IPS-NIHi7 (cell line): Measurements from ENCODE around the gene PTH1R.
A peak's percentile ranks its signal among the peaks of the same experiment; 100 is the strongest.

ENCODE experiments used
- DNase-seq: peaks from one replicate; pipeline ENCODE4 v3.0.0; 2012; ENCODE audit warnings: mixed read lengths; ENCODE audit errors: extremely low spot score

PTH1R gene

DNA sequence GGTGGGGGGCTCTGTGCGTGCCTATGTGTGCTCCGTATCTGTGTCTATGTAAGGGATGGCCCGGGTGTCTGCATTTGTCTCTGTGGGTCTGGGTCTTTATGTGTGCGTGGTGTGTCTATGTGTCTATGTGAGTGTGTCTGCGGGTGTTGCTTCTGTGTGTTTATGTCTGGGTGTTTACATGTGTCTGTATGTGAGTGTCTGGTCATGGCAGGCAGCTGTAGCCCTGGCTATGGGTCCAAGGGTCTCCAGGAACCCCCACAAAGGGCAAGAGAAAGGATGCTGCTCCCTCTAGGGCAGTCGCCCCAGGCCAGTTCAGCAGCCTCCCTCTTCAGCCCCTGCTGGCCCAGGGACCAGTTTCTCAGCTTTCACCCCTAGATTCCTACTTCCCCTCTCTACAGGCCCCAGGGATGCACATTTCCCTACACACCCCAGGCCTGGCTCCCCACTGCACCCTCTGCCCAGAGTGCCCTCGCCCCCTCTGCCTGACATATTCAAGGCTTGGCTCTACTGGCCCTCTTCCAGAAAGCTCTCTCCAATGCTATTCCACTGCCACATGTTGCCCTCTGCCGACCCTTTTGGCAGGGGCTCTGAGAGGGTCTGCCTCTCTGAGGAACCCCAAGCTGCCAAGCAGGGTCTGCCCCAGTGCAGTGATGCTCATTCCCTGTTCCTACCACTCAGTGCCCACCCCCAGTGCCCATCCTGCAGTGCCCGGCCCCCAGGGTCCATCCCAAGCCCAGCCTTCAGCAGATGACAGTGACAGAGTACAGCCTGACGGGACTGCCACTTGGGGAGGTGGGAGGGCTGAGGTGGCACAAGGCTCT is 13.2 kb upstream of the PTH1R start:
- no peak for DNase-seq

DNA sequence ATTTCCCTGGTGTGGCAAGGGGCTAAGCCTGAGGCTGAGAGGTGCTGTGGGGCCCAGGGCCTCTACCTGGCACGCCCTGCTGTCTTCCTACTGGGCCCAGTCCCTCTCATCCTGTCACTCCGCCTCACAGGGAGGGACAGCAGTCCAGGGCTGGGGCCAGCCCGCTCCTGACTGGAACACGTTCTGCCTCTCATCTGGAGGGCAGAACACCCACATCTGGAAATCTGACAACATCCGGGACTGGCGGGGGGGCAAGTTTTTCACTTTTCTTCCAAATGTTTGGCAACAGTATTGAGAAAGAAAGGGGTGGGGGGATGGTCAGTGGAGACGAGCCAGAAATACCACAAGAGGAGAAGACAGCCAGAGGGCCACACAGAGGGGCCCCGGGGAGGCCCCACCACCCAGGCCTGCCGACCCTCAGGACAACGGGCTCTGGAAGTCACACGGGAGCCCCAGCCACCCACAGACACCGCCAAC is 12.5 kb upstream of the PTH1R start:
- no peak for DNase-seq

- DNase-seq, result no peak
These were observed 12.0 kb upstream of the PTH1R start for GRCh38 chr3:46865546-46865945.

DNA sequence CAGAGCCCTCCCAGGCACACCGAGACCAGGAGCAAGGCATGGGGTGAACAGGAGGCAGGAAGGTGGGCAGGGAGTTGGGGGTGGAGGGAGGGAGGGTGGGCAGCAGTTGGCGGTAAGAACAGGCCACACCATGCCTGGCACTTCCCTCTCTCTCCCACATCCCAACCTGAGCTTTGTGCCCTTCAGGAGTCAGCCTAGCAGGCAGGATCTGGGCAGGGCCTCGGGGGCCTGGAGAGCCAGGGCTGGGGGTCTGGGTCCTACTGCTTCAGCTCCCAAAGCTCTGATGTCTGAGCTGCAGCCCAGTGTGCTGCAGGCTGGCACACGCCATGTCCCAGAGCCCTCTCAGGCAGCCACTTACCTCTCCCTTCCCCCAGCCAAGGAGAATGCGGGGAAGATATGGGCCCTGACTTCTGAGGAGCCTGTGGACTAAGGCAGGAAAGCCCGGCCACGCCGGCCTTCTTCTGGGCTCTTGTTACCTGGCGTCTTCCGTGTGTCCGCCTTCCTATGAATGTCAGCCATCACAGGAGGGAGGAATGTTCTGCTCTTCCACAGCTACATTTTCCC is 11.4 kb upstream of the PTH1R start:
- DNase-seq, result no peak

DNA sequence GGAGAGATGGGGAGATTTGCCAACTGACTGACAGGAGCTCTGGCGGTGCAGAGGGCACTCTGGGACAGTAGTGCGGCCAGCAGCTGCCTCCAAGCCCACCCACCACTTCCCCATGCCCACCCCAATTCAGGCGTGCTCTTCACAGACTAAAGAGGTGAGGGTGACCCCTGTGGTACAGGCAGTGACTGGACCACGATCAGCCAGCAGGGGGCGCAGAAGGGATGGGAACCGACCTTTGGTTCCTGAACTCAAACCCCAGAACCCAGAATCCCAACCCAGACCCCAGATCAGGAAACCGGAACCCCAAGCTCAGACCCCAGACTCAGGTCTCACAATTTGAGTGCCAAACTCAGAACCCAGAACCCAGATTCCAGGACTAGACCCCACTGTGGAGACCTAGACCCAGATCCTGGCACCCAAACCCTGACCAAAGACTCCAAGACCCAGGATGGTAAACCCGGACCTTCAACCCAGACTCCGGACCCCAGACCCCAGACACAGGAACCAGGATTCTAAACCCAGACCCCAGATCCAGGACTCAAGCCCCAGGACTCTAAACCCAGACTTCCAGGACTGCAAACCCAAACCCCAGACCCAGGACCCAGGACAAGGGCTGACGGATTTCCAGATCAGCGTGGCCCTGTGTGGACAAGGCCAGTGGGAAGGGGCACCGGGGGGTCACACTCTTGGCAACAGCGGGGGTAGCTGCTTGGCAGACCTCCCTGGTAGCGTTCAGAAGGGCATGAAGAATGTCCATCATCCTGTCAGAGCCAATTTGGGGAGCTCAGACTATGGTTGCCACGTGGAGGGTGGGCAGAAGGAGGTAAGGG is 10.6 kb upstream of the PTH1R start:
- DNase-seq, result peak; percentile 87

- no peak for DNase-seq
These were observed 10.0 kb upstream of the PTH1R start for GRCh38 chr3:46867550-46867898.

DNA sequence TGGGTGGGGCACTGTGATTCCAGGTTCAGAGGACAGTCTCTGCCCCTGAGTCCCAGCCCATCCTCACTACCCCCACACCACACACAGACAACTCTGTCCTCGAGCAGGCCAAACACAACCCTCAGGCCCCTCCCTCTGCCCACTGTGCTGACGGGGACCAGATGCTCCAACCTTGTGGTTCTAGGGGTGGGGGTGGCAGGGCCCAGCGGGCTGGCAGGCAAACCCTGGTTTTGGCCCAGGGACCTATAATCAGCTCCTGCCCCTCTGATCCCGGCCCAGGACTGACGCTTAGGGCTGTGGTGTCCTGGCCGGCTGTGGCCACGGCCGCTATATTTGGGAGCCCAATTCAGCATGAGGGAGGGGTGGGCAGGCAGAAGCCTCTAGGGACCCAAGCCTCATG is 9.2 kb upstream of the PTH1R start:
- DNase-seq, result no peak

DNA sequence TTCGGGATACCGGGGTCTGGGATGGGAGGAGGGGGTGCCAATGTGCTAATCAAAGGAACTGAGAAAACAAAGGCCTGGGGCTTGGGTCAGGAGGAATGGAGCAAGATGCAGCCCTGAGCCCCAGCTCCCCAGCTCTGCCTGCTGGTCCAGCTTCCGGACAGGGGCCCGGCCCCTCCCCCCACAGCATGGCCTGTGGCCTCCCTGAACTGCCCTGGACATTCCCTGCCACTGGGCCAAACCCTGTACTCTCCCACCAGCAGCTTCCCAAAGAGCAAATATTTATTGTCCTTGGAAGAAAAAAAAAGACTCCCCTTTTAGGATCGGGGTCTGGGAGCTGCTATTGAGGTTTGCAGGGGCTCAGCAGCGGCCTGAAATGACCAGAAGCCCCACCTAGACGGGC is 8.6 kb upstream of the PTH1R start:
- no peak for DNase-seq

- DNase-seq, result no peak
These were observed 8.1 kb upstream of the PTH1R start for GRCh38 chr3:46869440-46869839.

GRCh38 chr3:46870651-46871050 is 6.9 kb upstream of the PTH1R start:
- DNase-seq, result no peak

GRCh38 chr3:46871222-46871621 is 6.3 kb upstream of the PTH1R start:
- no peak for DNase-seq

DNA sequence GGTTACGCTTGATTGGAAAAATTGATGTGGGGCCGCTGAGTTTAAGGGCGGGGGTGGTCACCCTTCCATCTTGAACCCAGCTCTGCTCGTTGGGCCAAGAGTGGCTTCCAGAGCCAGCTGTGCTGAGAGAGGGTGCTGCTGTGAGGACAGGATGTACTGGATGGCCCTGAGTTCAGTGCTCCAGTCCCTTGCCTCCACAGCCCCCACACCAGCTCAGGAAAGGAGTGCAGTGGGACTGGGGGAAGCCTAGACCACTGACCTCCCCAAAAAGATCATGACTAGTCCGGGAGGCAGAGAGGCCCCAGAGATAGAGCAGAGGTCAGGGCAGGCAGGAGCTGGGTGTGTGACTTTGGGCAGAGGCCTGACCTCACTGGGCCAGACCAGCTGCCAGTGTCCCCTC is 4.0 kb upstream of the PTH1R start:
- no peak for DNase-seq

DNA sequence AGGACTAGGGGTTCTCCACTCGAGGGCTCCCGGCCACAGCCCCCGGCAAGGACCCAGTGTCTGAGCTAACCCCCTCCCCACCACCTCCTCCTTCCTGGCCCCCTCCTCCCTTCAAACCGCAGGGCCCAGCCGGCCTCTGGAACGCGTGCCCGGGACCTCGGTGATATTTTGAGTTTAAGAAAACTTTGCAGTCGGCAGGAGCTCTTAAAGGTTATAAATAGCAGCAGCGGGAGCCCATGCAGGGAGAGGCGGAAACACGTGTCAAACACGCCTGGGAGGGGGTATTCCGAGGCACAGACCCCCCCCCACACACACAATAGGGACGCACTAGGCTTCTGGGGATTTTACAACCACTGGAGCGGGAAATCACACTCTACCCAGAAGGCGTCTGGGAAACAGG is 3.1 kb upstream of the PTH1R start:
- DNase-seq, result no peak

DNA sequence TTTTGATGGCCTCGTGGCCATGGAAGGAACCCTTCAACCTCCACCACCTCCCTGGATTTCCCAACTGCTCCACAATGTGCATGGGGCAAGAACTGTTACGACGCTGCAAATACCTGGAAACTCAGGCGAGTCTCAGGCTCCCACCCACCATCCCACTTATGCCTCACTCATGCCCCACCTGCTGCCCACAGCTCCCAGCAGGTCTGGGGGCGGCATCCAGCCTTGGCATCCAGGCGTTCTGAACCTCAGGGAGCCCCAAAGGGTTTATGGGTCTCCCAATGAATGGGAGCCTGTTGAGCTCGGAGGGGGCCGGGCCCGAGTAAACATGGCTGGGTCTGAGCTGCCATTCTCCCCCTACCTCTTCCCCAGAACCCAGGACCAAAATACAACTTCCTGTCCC is 2.0 kb upstream of the PTH1R start:
- no peak for DNase-seq

DNA sequence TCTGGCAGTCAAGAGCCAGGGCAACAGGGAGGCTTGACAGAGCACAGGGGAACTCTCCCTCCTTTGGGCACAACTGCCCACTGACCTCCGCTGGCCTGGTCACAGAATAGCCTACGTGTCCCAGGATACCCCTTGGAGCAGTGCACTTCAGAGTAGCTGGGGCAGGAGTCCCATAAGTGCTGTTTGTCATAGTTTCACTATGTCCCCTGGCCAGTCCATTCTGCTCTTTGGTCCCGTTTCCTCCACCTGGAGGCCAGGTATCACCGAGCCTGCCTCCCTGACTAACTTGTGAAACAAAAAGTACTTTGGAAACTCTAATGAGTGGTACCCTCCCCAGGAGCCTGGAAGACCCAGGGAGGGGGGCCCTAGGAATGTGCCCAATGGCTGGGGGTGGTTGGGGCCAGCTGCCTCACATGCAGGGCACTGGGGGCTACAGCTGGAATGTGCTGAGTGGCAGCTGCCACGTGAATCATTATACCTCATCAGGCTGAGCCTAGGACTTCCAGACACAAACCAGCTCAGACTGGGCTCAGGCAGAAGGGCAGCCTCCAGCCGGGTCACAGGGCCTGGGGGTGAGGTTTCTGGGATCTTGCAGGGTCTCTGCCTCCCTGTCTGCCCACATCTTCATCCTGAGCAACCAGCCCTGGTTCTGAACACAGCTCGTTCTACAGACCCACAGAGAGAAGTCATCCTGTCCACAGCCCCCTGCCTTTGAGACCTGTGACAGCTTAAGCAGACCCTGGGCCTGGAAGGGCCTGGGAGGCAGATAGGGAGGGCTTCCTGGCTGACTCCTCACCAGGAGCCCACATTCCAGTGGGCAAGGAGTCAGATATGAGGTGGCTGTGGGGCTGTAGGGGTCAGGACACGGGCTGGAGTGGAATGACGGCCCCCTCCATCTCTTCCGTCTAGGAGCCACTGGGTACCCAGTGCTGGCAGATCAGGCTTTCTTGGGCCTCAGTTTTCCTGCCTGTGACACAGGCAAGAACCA is 914 bp upstream of the PTH1R start:
- no peak for DNase-seq

DNA sequence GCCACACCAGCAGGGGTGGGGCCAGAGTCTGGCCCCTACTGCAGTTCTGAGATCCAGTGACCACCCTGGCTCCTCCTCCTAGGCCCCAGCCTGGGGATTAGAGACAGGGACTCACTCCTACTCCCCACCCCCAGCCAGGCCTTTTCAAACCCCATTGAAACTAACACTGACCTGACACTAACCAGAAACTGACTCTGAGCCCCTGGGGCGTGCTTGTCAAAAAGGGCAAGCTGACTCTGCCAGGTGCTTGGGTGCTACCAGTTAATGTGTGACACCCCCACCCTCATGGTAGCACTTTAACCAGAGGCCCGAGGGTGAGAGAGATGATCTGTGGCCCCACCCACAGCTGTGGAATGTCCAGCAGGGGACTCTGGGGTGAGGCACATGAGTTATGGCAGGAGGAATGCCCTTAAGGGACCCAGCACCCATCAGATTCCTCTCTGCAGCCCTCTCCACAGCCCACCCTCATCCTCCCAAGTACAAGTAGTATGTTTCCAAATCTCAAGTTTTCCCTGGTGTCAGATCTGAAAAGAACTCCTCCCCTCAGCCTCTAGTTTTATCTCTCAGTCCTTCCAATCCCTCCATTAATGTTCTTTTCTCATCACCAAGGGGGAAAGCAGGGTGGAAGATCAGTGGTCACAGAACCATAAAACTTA is 1.4 kb downstream of the PTH1R start:
- DNase-seq, result peak; percentile 61

DNA sequence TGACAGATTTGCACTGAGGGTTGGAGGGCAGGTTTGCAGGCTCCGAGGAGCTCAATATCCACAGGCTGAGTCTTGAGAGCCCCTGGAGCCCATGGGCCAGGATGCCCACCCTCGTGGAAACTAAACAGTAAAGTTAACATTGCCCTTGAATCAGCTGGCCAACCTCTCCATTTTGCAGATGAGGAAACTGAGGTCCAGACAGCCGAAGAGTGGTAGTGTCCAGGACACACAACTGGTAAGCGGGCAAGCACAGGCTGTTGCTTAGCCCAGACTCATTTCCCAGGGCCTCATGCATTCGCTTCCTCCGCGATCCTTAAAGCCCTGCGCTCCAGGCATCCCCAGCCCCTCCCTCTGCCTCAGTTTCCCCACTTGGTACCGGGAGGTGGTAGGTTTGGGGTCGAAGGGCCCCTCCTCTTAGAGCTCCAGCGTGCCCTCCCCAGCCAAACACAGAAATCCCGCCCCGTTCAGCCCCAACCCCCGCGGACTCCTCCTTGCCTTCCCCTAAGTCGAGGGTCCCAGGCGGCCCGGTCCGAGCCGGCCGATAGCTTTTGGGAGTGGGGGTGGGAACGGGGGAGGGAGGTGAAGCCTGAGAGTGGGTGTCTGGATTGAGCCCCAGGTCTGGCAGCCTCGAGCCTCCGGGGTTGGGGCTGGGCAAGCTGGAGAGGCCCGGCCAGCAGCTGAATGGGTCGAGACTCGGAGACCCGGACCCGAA is 3.5 kb downstream of the PTH1R start:
- DNase-seq, result no peak

DNA sequence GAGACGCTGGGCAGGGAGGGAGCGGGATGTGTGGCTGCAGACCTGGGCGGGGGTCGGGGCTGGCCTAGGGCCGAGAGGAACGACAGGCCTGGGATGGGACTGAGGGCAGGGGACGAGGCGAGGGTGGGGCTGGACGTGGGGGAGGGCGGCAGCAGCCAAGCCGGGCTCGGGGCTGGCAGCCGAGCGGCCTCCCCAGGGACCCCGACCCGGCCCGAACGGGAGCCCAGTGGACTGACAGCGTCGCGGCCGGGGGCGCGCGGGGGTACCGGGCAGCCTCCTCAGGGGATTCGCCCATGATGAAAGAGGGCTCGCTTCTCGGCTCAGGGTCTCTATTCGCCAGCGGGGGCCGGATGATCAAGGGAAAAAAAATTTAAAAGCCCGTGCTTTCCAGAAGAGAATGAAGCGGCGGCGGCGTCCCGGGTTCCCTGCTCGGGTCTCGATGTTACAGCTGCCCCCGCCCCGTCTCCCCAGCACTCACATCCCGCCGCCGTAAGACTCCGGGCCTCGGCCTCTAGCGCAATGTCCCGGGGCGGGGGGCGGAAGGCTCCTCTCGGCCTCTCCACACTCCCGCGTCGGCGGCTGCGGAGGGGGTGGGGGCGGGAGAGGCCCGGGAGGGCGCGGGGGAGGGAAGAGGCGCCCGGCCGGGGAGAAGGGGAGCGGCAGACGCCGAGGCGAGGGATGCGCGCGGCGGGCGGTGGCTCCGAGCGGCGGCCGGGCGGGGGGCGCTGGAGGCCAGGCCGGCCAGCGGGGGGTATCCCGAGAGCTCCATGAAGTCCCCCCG is 4.3 kb downstream of the PTH1R start:
- peak; percentile 73 for DNase-seq

DNA sequence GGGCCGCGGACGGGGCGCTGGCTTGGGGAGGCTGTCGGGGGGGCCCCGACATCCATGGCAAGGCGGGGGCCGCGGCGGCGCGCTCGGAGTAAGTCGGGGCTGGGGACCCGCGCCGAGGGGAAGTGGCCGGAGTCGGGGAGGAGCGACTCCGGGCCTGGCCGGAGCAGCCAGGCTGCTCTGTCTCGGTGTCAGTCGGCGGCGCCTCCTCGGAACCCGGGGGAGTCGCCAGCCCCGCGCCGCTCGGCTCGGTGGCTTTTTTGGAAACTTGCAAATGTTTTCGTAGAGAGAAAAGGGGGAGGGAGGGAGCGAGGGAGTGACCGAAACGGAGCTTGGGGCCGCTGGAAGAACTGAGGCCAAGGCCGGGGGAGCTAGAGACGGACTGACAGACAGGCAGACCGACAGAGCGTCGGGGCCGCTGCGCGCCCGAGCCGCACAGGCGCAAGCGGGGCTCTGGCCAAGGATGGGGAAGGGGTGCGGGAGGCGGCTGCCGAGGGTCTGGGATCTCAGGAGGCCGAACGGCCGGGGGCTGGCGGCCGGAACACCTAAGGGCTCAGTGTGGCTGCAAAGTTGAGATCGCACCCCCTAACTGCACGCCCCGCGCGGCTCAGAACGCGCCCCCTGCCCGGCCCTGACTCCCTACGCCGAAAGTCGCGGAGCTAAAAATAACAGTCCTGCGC is 5.0 kb downstream of the PTH1R start:
- DNase-seq, result peak; percentile 56
